ENCODE data around the gene SLC7A6.

The SLC7A6 gene

GRCh38 chr16:68348639-68349445 is 84.5 kb downstream of the SLC7A6 start:
- no peak for DNase-seq

- no peak for DNase-seq
These were observed 85.6 kb downstream of the SLC7A6 start for GRCh38 chr16:68349838-68350410.

GRCh38 chr16:68350813-68351350 is 86.6 kb downstream of the SLC7A6 start:
- peak; percentile 0 for DNase-seq

All from left hindlimb (tissue), 1 donor.